COR-L47 (cell line): Measurements from ENCODE around the gene TBC1D23.
A peak's percentile ranks its signal among the peaks of the same experiment; 100 is the strongest.
"Not testable (repeated sequence)": the region's sequence is repeated elsewhere in the genome, so short reads cannot be mapped to it uniquely, and the experiment has no call there.

Experiments used
- DNase-seq: peaks from one replicate; lab custom pipeline; 2025; lab: John Stamatoyannopoulos, UW

Gene TBC1D23

GRCh38 chr3:100299016-100299415, 38.2 kb downstream of the TBC1D23 start:
- no peak for DNase-seq

GRCh38 chr3:100306695-100307094, 45.9 kb downstream of the TBC1D23 start:
- DNase-seq = no peak

GRCh38 chr3:100310355-100310965, 49.7 kb downstream of the TBC1D23 start:
- DNase-seq = no peak

GRCh38 chr3:100311011-100311410, 50.2 kb downstream of the TBC1D23 start:
- no peak for DNase-seq

- peak; percentile 35 for DNase-seq
Observed at GRCh38 chr3:100316641-100317069, 55.9 kb downstream of the TBC1D23 start.

- DNase-seq = no peak
Observed at GRCh38 chr3:100317912-100318311, 57.1 kb downstream of the TBC1D23 start.

GRCh38 chr3:100319951-100320350, 59.2 kb downstream of the TBC1D23 start:
- no peak for DNase-seq

GRCh38 chr3:100324044-100324443, 63.3 kb downstream of the TBC1D23 start:
- DNase-seq = no peak

GRCh38 chr3:100325827-100326226, 65.0 kb downstream of the TBC1D23 start:
- no peak for DNase-seq

GRCh38 chr3:100327377-100327776, 66.6 kb downstream of the TBC1D23 start:
- DNase-seq = not testable (repeated sequence)

- DNase-seq = no peak
Observed at GRCh38 chr3:100329800-100330489, 69.2 kb downstream of the TBC1D23 start.

- DNase-seq = no peak
Observed at GRCh38 chr3:100330651-100331050, 69.9 kb downstream of the TBC1D23 start.

GRCh38 chr3:100331660-100332059, 70.9 kb downstream of the TBC1D23 start:
- DNase-seq = no peak

- DNase-seq = no peak
Observed at GRCh38 chr3:100333051-100333450, 72.3 kb downstream of the TBC1D23 start.

- no peak for DNase-seq
Observed at GRCh38 chr3:100333970-100334487, 73.2 kb downstream of the TBC1D23 start.

- DNase-seq = peak; percentile 84
Observed at GRCh38 chr3:100334488-100335351, 73.9 kb downstream of the TBC1D23 start, which contains the start of gene NIT2. Gene NIT2 (plus strand): TSS chr3:100334757. CDS start chr3:100334792, 35 bp downstream.

- DNase-seq = peak; percentile 3
Observed at GRCh38 chr3:100335434-100335833, 74.6 kb downstream of the TBC1D23 start.

GRCh38 chr3:100336229-100336628, 75.4 kb downstream of the TBC1D23 start:
- not testable (repeated sequence) for DNase-seq

GRCh38 chr3:100338911-100339310, 78.1 kb downstream of the TBC1D23 start:
- no peak for DNase-seq

- DNase-seq = no peak
Observed at GRCh38 chr3:100339786-100340185, 79.0 kb downstream of the TBC1D23 start.

GRCh38 chr3:100340527-100340926, 79.7 kb downstream of the TBC1D23 start:
- no peak for DNase-seq

- DNase-seq = no peak
Observed at GRCh38 chr3:100348727-100349126, 87.9 kb downstream of the TBC1D23 start.
